ENCODE results near the gene LILRB3. TPM values are rescaled to one million over a fixed set of nuclear protein-coding genes. Genes with fewer than 3 reads are reported as not detected.
"Not testable (repeated sequence)": the region's sequence is repeated elsewhere in the genome, so short reads cannot be mapped to it uniquely, and the experiment has no call there.

LILRB3 gene
- total and polyA plus RNA-seq, 2 experiments from 2014 or later = 1.7 TPM; not detected in 1

GRCh38 chr19:54230031-54230430 lies 7.2 kb upstream of the LILRB3 start:
- no peak for DNase-seq (ENCODE audit: low spot score)
- no peaks in the 10 kb centered on the region for H3K4me1 ChIP-seq (ENCODE audit: insufficient read depth)
- WGBS (ENCODE audit: low lambda C conversion rate, missing lambda C conversion rate) = 86% methylated on average over 7 of the region's 7 CpGs
- no peak overlapping the region for H3K4me2 ChIP-seq
- peaks cover 2% of the 10 kb centered on the region for H3K27me3 ChIP-seq
- H3K9me3 ChIP-seq (ENCODE audit: low read depth) = no peaks in the 10 kb centered on the region
- no peak overlapping the region for H3K27ac ChIP-seq
- H3K79me2 ChIP-seq = no peaks in the 10 kb centered on the region
- no peak overlapping the region for H3K4me3 ChIP-seq
- H3K36me3 ChIP-seq (replicated peaks; ENCODE audit: insufficient read depth, low read depth) = no peaks in the 10 kb centered on the region
- TF ChIP-seq CTCF (IDR thresholded peaks at IDR 0.05; ENCODE audit: poor library complexity) = no peak
- no peak for TF ChIP-seq EZH2 (IDR thresholded peaks at IDR 0.05; ENCODE audit: borderline replicate concordance)
- no peak for TF ChIP-seq EZH2phosphoT487 (IDR thresholded peaks at IDR 0.05; ENCODE audit: low read depth, severe bottlenecking, unreplicated experiment)
- H3K9me2 ChIP-seq (replicated peaks; ENCODE audit: insufficient read depth) = no peaks in the 10 kb centered on the region
- no peak overlapping the region for H2AFZ ChIP-seq
- H4K20me1 ChIP-seq (ENCODE audit: insufficient read depth, poor library complexity, severe bottlenecking) = no peaks in the 10 kb centered on the region

GRCh38 chr19:54229146-54229545 lies 6.3 kb upstream of the LILRB3 start:
- Histone ChIP-seq H3K9me3 (ENCODE audit: low read depth) (no peaks in the 10 kb centered on the region), H3K4me2 (no peak overlapping the region), H3K27me3 (peaks cover 5% of the 10 kb centered on the region), H3K4me1 (ENCODE audit: insufficient read depth) (no peaks in the 10 kb centered on the region), H3K27ac (no peak overlapping the region), H4K20me1 (ENCODE audit: insufficient read depth, poor library complexity, severe bottlenecking) (no peaks in the 10 kb centered on the region), H2AFZ (no peak overlapping the region), H3K4me3 (no peak overlapping the region), H3K36me3 (replicated peaks; ENCODE audit: insufficient read depth, low read depth) (no peaks in the 10 kb centered on the region), H3K79me2 (no peaks in the 10 kb centered on the region), H3K9me2 (replicated peaks; ENCODE audit: insufficient read depth) (no peaks in the 10 kb centered on the region)
- WGBS (ENCODE audit: low lambda C conversion rate, missing lambda C conversion rate) = 89% methylated on average over 8 of the region's 8 CpGs
- DNase-seq (ENCODE audit: low spot score) = no peak
- TF ChIP-seq CTCF (IDR thresholded peaks at IDR 0.05; ENCODE audit: poor library complexity) (no peak), EZH2phosphoT487 (IDR thresholded peaks at IDR 0.05; ENCODE audit: low read depth, severe bottlenecking, unreplicated experiment) (no peak), EZH2 (IDR thresholded peaks at IDR 0.05; ENCODE audit: borderline replicate concordance) (no peak)

GRCh38 chr19:54224619-54225018 lies 1.8 kb upstream of the LILRB3 start:
- not testable (repeated sequence) for H3K36me3 ChIP-seq (replicated peaks; ENCODE audit: insufficient read depth, low read depth)

GRCh38 chr19:54223937-54224281 lies 1.1 kb upstream of the LILRB3 start:
- H4K20me1 ChIP-seq (ENCODE audit: insufficient read depth, poor library complexity, severe bottlenecking); H3K4me3 ChIP-seq; H3K36me3 ChIP-seq (replicated peaks; ENCODE audit: insufficient read depth, low read depth); DNase-seq (ENCODE audit: low spot score); H2AFZ ChIP-seq; H3K4me2 ChIP-seq; H3K9me2 ChIP-seq (replicated peaks; ENCODE audit: insufficient read depth); H3K4me1 ChIP-seq (ENCODE audit: insufficient read depth); H3K79me2 ChIP-seq; H3K27ac ChIP-seq; H3K9me3 ChIP-seq (ENCODE audit: low read depth); H3K27me3 ChIP-seq: not testable (repeated sequence)
- WGBS (ENCODE audit: low lambda C conversion rate, missing lambda C conversion rate) = 80% methylated on average over 5 of the region's 5 CpGs

More at GRCh38 chr19:54224619-54225018, 1.8 kb upstream of the LILRB3 start:
- not testable (repeated sequence) for DNase-seq (ENCODE audit: low spot score); H3K9me3 ChIP-seq (ENCODE audit: low read depth); H3K27ac ChIP-seq; H3K9me2 ChIP-seq (replicated peaks; ENCODE audit: insufficient read depth); H3K4me1 ChIP-seq (ENCODE audit: insufficient read depth); H3K79me2 ChIP-seq; H4K20me1 ChIP-seq (ENCODE audit: insufficient read depth, poor library complexity, severe bottlenecking); H3K4me2 ChIP-seq; H3K4me3 ChIP-seq; H2AFZ ChIP-seq; H3K27me3 ChIP-seq
- WGBS (ENCODE audit: low lambda C conversion rate, missing lambda C conversion rate) = 87% methylated on average over 10 of the region's 10 CpGs

GRCh38 chr19:54223277-54223936 lies 600 bp upstream of the LILRB3 start:
- not testable (repeated sequence) for H3K27me3 ChIP-seq; H3K79me2 ChIP-seq; H3K4me3 ChIP-seq; H3K9me3 ChIP-seq (ENCODE audit: low read depth); H3K4me1 ChIP-seq (ENCODE audit: insufficient read depth); H2AFZ ChIP-seq; H4K20me1 ChIP-seq (ENCODE audit: insufficient read depth, poor library complexity, severe bottlenecking); H3K4me2 ChIP-seq; H3K27ac ChIP-seq; H3K9me2 ChIP-seq (replicated peaks; ENCODE audit: insufficient read depth); DNase-seq (ENCODE audit: low spot score); H3K36me3 ChIP-seq (replicated peaks; ENCODE audit: insufficient read depth, low read depth)
- WGBS (ENCODE audit: low lambda C conversion rate, missing lambda C conversion rate) = 55% methylated on average over 14 of the region's 14 CpGs

- not testable (repeated sequence) for H3K27me3 ChIP-seq; H3K4me2 ChIP-seq; DNase-seq (ENCODE audit: low spot score); H4K20me1 ChIP-seq (ENCODE audit: insufficient read depth, poor library complexity, severe bottlenecking); H3K4me3 ChIP-seq; H3K4me1 ChIP-seq (ENCODE audit: insufficient read depth); H3K27ac ChIP-seq; H3K9me3 ChIP-seq (ENCODE audit: low read depth); H3K36me3 ChIP-seq (replicated peaks; ENCODE audit: insufficient read depth, low read depth); H3K9me2 ChIP-seq (replicated peaks; ENCODE audit: insufficient read depth); H2AFZ ChIP-seq; H3K79me2 ChIP-seq
- 91% methylated on average over 5 of the region's 7 CpGs for WGBS (ENCODE audit: low lambda C conversion rate, missing lambda C conversion rate)
These were observed 860 bp downstream of the LILRB3 start for GRCh38 chr19:54221947-54222346.

- not testable (repeated sequence) for H3K36me3 ChIP-seq (replicated peaks; ENCODE audit: insufficient read depth, low read depth); H3K9me3 ChIP-seq (ENCODE audit: low read depth); H3K79me2 ChIP-seq; H3K27me3 ChIP-seq; H2AFZ ChIP-seq; H3K4me3 ChIP-seq; H3K27ac ChIP-seq; DNase-seq (ENCODE audit: low spot score); H3K4me2 ChIP-seq; H4K20me1 ChIP-seq (ENCODE audit: insufficient read depth, poor library complexity, severe bottlenecking); H3K4me1 ChIP-seq (ENCODE audit: insufficient read depth); H3K9me2 ChIP-seq (replicated peaks; ENCODE audit: insufficient read depth)
- 91% methylated on average over 5 of the region's 5 CpGs for WGBS (ENCODE audit: low lambda C conversion rate, missing lambda C conversion rate)
These were observed 3.1 kb downstream of the LILRB3 start for GRCh38 chr19:54219702-54220101.
